ENCODE measurements around the gene MXRA8.

- TF ChIP-seq CTCF (IDR thresholded peaks at IDR 0.05; ENCODE audit: low read depth, low read length, poor library complexity, severe bottlenecking): no peak
- TF ChIP-seq EZH2phosphoT487 (IDR thresholded peaks at IDR 0.05; ENCODE audit: borderline replicate concordance, low read length): no peak
Observed at GRCh38 chr1:1403653-1404052, 45.3 kb upstream of the MXRA8 start.

Measured in DOHH2 (cell line).